HG02571 (cell line): ENCODE data around the gene TMEM178A.
"Not testable (repeated sequence)": the region's sequence is repeated elsewhere in the genome, so short reads cannot be mapped to it uniquely, and the experiment has no call there.

Experiments used
- ATAC-seq: cut with Tn5 transposase; IDR thresholded peaks from one replicate; pipeline ENCODE4 v1.9.1; 2021; ENCODE audit warnings: mild to moderate bottlenecking, moderate library complexity; ENCODE audit not compliant: unreplicated experiment

The TMEM178A gene

GRCh38 chr2:39647104-39647765, 18.5 kb upstream of the TMEM178A start:
- no peak for ATAC-seq

- ATAC-seq: no peak
Observed at GRCh38 chr2:39648580-39648979, 17.1 kb upstream of the TMEM178A start.

GRCh38 chr2:39649511-39649910, 16.2 kb upstream of the TMEM178A start:
- no peak for ATAC-seq

- ATAC-seq: no peak
Observed at GRCh38 chr2:39650468-39650867, 15.2 kb upstream of the TMEM178A start.

GRCh38 chr2:39656215-39656614, 9.5 kb upstream of the TMEM178A start:
- ATAC-seq: not testable (repeated sequence)

- no peak for ATAC-seq
Observed at GRCh38 chr2:39657287-39657937, 8.3 kb upstream of the TMEM178A start.

- ATAC-seq: no peak
Observed at GRCh38 chr2:39658371-39658770, 7.3 kb upstream of the TMEM178A start.

- no peak for ATAC-seq
Observed at GRCh38 chr2:39659765-39660611, 5.7 kb upstream of the TMEM178A start.

- ATAC-seq: no peak
Observed at GRCh38 chr2:39660612-39661236, 5.0 kb upstream of the TMEM178A start.

- ATAC-seq: no peak
Observed at GRCh38 chr2:39661826-39662225, 3.9 kb upstream of the TMEM178A start.

- no peak for ATAC-seq
Observed at GRCh38 chr2:39663187-39663930, 2.4 kb upstream of the TMEM178A start.

- no peak for ATAC-seq
Observed at GRCh38 chr2:39664232-39664887, 1.4 kb upstream of the TMEM178A start.

GRCh38 chr2:39664888-39665591, 677 bp upstream of the TMEM178A start:
- ATAC-seq: no peak

GRCh38 chr2:39666491-39667101, 879 bp downstream of the TMEM178A start:
- ATAC-seq: no peak

- no peak for ATAC-seq
Observed at GRCh38 chr2:39667104-39667885, 1.6 kb downstream of the TMEM178A start.

GRCh38 chr2:39667886-39668276, 2.2 kb downstream of the TMEM178A start:
- ATAC-seq: no peak

GRCh38 chr2:39668576-39669080, 2.9 kb downstream of the TMEM178A start:
- no peak for ATAC-seq

- ATAC-seq: no peak
Observed at GRCh38 chr2:39671604-39672003, 5.9 kb downstream of the TMEM178A start.
